Fibroblast of lung (primary cell): ENCODE results near the gene KDM4E.

Source experiments
- CTCF ChIP-seq, 2 donors: IDR thresholded peaks in 1 of 2; conservative IDR thresholded peaks in 1 of 2; 1 replicate in 1 of 2; 2 replicates in 1 of 2; pipeline ENCODE4 v1.5.1; 2011 to 2012; ENCODE audit warnings: low read length in 2 of 2, control low read depth in 1 of 2, inconsistent platforms in 1 of 2, low read depth in 1 of 2, mild to moderate bottlenecking in 1 of 2
- EZH2 ChIP-seq: IDR thresholded peaks from 2 replicates; pipeline ENCODE4 v1.5.1; 2012; ENCODE audit warnings: low read length, control low read depth, mild to moderate bottlenecking; ENCODE audit errors: missing control alignments

GRCh38 chr11:95072948-95073347 lies 47.9 kb downstream of the KDM4E start:
- TF ChIP-seq CTCF (conservative IDR thresholded peaks at IDR 0.05 in 1 of 2, IDR thresholded peaks at IDR 0.05 in 1 of 2; ENCODE audit: low read depth in 1 of 2, low read length in 2 of 2) (no peak), EZH2 (no peak)
